HG02885 (cell line): ENCODE data around the gene BIK.
"Not testable (repeated sequence)": the region's sequence is repeated elsewhere in the genome, so short reads cannot be mapped to it uniquely, and the experiment has no call there.

ENCODE experiments used
- ATAC-seq: cut with Tn5 transposase; IDR thresholded peaks from one replicate; pipeline ENCODE4 v1.9.1; 2021; ENCODE audit warnings: mild to moderate bottlenecking; ENCODE audit not compliant: unreplicated experiment, poor library complexity

BIK gene

DNA sequence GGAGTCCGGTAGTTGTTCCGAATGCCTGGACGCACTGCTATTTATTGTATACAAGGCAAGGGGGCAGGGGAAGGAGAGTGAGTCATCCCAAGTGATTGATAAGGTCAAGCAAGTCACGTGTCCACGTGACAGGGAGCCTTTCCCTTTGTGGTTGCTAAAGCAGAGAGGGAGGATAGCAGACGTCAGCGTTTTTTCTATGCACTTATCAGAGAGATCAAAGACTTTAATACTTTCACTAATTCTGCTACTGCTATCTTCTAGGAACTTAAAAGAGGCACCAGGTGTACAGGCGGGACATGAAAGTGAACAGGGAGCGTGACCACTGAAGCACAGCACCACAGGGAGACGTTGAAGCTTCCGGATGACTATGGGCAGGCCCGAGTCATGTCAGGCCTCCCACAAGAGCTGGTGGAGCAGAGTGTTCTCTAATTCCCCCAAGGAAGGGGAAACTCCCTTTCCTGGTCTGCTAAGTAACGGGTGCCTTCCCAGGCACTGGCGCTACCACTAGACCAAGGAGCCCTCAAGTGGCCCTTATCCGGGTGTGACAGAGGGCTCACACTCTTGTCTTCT, 6.4 kb upstream of the BIK start:
- not testable (repeated sequence) for ATAC-seq

DNA sequence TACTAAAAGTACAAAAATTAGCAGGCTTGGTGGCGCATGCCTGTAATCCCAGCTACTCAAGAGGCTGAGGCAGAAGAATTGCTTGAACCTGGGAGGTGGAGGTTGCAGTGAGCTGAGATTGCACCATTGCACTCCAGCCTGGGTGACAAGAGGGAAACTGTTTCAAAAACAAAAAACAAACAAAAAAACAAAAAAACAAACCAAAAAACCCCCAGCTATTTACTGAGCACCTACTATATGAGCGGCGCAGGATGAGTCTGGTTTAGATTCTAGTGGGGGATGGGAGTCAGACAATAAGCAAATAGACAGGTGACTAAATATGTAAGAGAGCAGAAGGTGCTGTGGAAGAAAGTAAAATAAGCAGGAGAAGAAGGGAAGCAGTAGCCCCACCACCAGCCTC, 5.6 kb upstream of the BIK start:
- ATAC-seq, result not testable (repeated sequence)

DNA sequence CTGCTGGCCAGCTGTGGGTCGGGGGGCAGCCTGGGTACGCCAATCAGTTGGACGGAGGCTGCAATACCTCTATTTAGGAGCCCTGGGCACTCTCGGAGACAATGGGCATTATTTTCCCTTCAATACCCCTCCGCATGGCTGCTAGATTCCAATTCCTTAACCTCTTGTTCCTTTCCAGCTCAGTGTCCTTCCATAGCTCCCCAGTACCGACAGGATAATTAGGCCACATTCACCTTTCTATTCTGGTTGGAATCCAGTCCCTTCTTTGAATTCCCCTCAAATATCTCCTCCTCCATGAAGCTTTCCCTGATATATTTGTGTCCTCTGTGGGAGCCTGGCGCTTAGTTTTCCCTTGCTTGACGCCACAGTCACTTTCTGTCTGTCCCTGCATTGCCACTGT, 4.2 kb upstream of the BIK start:
- no peak for ATAC-seq

DNA sequence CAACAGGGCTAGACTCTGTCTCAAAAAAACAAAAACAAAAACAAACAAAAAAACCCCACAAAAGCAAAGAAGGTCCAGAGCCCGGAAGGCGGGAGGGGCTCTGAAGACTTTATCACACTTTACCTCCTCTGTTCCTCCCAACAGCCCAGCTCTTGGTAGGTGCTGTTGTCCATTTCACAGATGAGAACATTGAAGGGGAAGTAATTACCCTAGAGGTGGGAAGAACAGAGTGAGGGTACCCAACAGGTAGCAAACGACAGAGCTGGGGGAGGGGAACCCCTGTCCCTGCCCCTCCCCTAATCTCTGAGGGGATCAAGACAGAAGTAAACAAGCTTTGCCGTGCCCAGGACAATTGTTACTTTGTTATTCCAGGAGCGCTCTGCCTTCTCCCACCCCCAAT, 1.0 kb upstream of the BIK start:
- no peak for ATAC-seq

DNA sequence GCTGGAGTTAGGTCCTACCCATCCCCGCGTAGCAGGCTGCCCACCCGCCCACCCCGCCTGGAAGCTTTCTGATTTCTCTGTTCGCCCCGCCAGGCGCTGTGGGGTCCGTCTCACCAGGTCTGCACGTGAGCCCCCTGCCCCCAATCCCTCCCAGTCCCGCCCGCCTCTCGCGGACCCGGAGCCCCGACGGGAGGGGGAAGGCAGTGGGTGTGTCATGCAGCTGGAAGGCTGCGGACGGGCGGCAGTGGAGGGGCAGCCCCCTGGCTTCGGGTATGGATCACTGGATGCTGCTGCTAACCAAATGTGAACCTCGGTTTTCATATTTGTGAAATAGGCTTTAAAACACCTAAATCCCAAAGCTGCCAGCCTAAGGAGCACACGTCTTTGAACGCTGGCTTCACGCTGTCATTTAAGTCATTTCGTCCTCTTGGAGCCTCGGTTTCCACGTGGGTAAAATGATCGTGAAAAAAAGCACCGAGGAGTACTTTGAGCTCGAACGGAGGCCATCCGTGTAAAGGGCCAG, 568 bp upstream of the BIK start:
- ATAC-seq, result no peak

DNA sequence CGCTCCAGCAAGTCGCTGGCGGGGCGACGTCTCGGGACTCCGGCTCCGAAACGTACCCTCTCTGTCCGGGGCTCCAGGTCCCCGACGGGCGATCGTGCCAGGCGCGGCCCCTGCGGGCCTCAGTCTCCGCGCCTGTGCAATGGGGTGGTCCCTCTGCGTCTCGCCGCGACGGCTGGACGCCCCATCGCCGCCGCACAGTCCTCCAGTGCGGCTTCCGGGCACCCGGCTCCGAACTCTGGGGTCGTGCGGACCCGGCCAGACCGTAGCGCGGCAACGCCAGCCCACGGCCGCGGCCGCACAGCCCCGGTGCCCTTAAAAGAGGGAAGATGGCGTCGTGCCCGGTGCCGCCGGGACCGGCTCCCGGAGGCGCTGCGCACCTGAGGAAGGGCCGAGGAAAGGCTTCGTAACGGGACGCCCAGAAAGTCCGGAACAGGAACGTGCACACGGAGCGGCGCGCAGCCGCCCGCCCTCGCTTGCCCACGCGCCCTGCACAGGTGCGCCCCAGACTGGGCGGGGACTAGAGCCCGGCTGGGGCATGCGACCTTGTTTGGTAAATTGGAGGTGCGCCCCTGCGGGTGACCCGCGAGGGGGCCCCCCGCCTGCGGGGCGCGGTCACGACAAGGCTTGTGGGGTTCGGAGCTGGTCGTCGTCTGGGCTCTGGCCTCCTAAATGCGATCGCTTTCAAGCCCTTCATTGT, 525 bp downstream of the BIK start:
- peak; percentile 68 for ATAC-seq

DNA sequence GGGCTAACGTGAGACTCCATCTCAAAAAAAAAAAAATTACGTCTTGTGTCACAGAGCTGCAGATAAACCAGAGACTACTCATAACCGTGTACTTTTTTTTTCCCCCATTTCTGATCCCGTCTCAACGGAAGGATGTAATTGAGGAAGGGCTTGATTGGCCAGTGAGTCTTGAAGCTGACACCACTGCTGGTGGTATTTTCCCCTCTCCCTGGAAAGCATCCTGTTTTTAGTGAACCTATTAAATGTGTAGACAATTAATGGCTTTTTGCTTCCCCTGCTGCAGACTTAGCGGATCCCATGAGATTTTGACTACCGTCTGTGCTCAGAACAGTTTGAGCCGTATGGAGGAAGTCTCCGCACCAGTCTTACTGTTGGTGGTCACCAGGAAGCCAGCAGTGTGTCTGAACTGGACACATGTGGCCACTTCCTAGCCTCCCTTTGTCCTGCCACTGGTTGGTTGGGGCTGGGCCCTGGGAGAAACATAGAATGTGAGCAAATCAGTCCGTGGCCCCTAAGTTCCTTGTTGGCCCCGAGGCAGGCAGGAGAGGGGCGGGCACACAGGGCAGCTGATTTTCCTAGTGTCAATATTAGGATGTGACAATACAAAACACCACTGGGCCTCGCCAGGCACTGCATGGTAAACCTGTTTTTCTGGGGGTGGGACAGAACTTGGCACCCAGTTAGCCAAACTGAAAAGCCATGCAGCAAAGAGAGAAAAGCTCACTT, 3.1 kb downstream of the BIK start:
- ATAC-seq, result no peak

DNA sequence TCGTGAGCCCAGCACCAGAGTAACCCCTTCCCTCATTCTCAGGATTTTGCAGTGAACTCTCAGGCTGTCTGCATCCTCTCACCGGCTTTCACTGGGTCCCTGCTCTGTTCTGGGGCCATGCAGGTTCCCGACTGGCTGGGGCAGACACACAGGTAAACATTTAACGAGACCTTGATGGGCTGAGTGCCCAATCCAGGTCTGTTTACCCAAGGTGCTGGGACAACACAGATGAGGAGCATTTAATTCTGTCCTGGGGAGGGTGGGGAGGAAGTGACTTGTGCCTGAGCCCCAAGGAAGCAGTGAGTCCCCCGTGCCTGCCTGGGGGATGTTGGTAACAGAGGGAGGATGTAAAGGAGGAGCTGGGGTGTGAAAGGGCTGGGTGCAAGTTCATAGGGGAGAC, 4.4 kb downstream of the BIK start:
- ATAC-seq, result no peak

DNA sequence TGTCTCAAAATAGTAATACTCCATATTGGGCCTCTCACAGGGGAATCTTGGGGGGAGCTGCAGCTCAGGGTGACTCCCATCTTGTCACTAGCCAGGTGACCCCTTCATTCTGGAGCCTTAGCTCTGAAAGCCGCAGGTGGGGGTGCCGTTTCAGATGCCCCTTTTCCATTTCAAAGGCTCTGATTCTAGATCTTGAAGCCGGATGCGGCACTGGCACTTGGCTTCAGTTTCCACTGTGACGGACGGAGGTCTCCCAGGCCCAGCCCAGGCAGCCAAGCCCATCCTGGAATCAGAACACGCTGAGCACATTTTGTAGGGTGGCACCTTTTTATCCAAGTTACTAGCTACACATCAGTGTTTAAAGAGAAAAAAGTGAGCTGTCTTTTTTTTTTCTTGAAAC, 6.4 kb downstream of the BIK start:
- no peak for ATAC-seq

DNA sequence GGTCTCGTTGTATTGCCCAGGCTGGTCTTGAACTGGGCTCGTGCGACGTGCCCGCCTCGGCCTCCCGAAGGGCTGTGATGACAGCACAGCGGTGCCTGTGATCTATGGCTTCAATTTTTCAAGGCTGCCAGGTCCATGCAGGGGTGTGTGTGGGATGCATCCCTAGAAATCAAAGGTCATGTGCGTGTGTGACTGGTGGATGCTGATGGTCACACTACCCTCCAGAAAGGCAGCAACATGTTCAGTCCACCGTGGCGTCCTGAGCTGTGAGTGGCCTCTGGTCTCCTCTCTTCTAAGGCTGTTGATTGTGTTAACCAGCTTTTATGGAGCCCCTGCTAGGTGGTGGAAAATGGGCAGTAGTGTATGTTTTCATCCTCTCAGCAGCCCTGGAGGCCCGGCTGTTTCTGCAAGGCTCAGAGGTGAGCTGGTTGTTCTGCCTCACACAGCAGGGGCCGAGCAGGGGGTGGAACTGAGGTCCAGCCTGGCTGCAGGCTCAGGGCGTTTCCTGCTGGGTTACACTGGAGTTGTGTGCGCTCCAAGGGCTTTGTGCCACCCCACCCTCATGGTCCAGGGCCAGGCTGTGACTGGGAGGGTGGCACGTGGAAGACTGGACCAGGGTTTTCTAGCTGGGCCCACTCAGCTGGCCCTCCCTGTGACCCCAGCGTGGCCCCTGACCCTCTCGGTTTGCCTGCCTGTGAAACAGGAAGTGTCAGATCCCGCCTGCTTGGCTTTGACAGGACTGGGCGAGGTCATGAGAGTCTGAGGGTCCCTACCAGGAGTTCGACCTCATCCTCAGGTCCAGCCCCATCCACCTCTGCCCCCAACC, 7.7 kb downstream of the BIK start:
- ATAC-seq, result peak; percentile 5

DNA sequence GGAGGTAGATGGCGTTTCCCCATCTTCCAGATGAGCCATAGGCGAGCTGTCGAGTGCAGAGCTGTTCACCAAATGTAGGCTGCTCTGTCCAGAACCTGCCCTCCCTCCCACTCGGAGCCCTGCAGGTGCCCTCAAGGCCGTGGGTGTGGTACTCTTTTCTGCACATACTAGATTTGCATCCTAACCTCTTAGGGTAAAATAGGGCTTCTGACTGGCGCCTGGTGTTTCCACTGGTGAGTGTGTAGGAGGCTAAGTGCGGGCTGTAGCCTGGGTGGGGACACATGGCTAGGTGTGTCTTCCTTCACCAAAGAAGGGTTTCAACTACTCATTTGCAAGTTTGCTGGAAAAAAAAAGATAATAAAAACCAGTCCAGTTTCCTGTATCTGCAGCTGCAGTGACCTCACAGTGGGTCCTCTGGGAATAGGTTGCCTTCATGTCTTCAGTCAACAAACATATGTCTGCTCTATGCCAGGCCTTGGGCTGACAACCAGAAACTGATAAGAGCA, 8.5 kb downstream of the BIK start:
- ATAC-seq, result peak; percentile 72

DNA sequence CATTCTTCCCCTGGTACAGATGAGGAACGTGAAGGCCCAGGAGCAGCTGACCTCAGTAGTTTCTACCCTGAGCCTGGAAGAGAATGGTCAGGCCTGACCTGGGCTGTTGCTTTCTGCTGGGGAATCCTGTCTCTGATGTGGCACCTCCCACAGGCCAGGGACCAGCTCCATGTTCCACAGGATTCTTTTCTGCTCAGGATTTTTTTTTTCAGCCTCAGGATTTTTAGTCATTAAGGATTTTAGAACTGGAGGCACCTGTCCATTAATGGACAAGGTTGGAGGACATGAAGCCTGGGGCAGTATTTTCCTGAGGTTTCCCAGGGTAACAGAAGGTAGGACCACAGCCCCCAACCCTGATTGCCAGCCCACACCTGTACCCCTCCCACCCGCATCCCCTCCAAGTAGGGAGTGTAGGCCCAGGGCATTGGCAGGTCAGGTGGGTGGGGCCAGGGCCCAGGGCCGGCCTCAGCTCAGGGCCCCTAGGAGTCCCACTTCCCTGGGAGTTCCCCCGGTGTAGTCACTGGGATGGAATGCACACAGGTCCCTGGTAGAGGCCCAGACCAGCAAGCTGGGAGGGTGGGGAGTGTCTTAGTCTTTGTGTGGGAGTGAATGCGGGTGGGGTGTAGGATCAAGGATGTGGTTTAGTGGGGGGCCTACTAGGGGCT, 16.1 kb downstream of the BIK start:
- no peak for ATAC-seq

DNA sequence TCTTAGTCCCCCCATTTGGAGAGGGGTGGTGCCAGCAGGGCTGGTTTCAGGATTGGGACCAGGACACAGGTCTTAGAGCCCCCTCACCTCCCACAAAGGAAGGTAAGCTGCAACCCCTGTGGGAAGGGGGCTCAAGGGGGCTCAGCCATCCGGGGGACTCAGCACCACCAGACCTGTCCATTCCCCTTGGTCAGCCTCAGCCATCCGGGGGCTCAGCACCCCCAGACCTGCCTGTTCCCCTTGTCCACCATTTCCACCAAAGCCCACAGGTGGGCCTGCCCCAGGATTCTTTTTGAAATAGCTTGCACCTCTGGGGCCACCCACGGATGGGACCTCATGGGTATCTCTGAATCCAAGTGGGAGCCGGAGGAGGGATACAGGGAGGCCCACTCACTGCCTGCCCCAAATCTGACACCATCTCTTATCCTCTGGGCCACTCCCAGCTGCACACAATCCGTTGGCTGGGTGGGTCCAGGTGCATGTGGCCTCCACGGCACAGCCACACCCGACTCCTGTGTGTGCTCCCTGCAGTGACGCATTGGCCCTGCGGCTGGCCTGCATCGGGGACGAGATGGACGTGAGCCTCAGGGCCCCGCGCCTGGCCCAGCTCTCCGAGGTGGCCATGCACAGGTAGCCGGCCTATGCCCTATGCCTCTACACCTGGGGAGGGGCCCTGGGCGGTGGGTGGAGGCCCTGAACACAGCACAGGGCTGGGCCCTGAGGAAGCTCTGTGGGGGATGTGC, 16.8 kb downstream of the BIK start:
- ATAC-seq, result no peak

DNA sequence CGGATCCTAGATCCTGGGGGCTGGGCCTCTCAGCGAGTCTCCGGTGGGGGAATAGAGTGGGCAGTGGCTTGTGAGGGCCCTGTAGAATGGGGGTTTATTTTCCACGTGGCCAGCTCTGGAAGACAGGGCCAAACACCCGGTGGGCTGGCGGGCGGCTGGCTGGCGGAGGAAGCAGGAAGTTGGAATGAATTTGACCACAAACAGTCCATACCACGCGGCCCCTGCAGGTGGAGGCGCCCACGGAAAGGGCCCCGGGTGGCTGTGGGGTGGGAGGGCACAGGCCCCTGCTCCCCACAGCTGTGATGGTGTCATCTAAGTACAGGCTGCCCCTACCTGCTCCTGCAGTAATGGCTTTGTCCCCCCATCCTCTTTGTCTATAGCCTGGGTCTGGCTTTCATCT, 17.6 kb downstream of the BIK start:
- no peak for ATAC-seq

DNA sequence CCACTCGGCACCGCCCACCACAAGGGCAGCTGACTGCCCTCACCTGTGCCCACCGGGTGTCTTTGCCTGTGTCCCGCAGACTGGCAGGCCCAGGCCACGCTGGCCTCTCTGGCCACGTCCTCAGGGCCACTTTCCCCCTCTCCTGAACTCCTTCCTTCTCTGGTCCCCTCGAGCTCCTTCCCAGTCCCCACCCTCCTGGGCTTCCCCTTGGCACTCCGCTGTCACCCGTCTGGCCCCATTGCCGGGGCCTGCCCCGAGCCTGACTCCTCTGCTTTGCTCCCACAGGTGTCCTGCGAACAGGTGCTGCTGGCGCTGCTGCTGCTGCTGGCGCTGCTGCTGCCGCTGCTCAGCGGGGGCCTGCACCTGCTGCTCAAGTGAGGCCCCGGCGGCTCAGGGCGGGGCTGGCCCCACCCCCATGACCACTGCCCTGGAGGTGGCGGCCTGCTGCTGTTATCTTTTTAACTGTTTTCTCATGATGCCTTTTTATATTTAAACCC, 18.4 kb downstream of the BIK start:
- ATAC-seq, result no peak

DNA sequence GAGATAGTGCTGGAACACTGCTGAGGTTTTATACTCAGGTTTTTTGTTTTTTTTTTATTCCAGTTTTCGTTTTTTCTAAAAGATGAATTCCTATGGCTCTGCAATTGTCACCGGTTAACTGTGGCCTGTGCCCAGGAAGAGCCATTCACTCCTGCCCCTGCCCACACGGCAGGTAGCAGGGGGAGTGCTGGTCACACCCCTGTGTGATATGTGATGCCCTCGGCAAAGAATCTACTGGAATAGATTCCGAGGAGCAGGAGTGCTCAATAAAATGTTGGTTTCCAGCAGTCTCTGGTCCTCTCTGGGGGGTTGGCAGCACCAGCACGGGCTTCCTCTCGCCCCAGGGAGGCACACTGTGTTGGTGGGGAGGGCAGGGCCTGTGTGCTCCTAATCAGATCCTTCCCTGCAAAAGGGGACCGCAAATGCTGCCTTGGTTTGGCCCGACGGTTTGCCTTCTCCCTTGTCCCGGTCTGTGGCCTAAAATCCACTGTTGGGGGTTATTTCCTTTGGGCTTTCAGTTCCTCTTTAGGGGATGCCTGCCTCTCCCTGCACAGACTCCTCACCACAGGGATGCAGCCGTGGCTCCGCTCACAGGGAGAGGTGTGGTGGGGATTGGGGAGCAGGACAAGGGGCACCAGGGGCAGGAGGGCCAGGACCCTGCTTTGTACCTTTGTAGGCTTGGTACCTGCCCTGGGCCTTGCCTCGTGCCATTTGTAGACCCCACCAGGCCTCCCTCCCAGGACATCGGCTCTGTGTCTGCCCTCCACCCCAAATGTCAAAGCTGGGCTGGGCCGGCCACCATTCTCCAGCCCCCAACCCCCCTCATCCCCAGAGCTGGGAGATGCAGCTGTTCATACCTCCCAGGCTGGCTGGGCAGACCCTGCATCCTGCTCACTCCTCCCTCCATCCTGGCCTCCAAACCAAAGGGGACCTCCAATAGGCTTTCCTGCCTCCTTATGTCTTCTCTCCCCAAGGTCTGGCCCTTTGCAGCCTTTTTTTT, 19.2 kb downstream of the BIK start:
- ATAC-seq, result no peak

DNA sequence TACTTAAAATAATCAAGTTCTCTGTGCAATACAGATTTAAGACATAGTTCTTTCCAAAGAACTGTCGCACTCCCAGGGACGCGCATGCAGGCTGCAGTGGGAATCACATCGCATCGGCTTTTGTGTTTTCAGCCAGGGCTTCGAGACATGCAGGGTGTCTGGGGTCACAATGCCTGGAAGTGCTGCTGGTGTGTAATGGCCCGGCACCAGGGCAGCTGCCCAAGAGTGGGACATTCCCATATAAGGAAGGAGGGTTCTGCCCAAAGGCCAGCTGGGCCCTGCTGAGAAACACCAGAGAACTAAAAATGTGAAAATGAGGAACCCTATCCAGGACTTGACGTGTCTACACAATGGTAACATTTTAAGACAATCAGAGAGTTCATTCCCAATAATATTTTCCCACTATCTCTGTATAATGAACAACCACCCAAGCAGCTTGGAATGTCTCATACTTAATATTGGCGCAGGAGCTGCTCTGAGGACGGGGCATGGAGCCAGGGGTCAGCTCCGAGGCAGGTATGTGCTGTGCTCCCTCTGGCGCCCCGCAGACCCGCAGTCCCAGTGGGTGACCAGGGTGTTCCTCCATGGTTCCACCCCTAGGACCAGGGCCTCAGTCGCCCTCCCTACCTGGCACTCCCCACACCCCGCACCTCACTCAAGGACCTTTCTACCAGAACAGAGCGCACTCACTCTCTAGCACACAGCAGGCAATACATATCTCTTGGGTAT, 21.4 kb downstream of the BIK start:
- ATAC-seq, result no peak
